Measurements from ENCODE around the gene ANO7.

ANO7 gene

DNA sequence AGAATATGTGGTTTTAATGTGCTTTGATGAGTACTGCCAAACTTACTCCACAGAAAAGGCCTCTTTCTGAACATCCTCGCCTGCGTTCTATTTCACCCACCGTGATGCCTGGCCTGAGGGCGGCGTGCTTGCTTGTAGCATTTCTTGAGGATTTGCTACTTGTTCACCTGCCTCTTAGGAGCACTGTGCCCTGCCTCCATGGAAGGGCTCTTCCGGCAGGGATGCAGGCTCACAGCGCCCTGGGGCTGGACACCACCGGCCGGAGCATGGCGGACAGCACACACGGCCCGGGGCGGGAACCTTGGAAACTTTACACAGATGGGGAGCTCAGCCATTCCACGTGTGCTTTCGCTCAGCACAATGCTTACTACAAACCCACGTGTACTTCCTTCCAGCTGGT lies 37.1 kb downstream of the ANO7 start:
- Histone ChIP-seq H3K27me3 (replicated peaks; ENCODE audit: insufficient read depth, low read length) (no peaks in the 10 kb centered on the region), H3K9ac (ENCODE audit: low read length) (no peak overlapping the region), H3K27ac (ENCODE audit: low read length) (no peak overlapping the region), H3K9me2 (replicated peaks; ENCODE audit: insufficient read depth, low read length) (no peaks in the 10 kb centered on the region), H3K4me1 (ENCODE audit: low read length) (no peaks in the 10 kb centered on the region), H3K9me3 (replicated peaks; ENCODE audit: insufficient read depth, low read length) (no peaks in the 10 kb centered on the region), H4K20me1 (ENCODE audit: insufficient read depth, low read length) (no peaks in the 10 kb centered on the region), H2AFZ (ENCODE audit: low read length) (no peak overlapping the region), H3K4me3 (ENCODE audit: low read length) (no peak overlapping the region), H3K36me3 (replicated peaks; ENCODE audit: insufficient read depth, low read length) (no peaks in the 10 kb centered on the region; the same call in 1 of the 2 replicates), H3F3A (ENCODE audit: insufficient read depth, low read length) (no peaks in the 10 kb centered on the region), H3K4me2 (ENCODE audit: low read depth, low read length) (no peak overlapping the region), H3K79me2 (ENCODE audit: low read length) (no peaks in the 10 kb centered on the region)
- TF ChIP-seq EZH2phosphoT487 (IDR thresholded peaks at IDR 0.05; ENCODE audit: low read length) (no peak), EZH2 (optimal IDR thresholded peaks at IDR 0.05; ENCODE audit: low read depth, low read length) (no peak)
- TF ChIP-seq, protein P1, sequence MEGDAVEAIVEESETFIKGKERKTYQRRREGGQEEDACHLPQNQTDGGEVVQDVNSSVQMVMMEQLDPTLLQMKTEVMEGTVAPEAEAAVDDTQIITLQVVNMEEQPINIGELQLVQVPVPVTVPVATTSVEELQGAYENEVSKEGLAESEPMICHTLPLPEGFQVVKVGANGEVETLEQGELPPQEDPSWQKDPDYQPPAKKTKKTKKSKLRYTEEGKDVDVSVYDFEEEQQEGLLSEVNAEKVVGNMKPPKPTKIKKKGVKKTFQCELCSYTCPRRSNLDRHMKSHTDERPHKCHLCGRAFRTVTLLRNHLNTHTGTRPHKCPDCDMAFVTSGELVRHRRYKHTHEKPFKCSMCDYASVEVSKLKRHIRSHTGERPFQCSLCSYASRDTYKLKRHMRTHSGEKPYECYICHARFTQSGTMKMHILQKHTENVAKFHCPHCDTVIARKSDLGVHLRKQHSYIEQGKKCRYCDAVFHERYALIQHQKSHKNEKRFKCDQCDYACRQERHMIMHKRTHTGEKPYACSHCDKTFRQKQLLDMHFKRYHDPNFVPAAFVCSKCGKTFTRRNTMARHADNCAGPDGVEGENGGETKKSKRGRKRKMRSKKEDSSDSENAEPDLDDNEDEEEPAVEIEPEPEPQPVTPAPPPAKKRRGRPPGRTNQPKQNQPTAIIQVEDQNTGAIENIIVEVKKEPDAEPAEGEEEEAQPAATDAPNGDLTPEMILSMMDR (IDR thresholded peaks at IDR 0.05; ENCODE audit: low read length) = no peak
- DNase-seq = no peak

DNA sequence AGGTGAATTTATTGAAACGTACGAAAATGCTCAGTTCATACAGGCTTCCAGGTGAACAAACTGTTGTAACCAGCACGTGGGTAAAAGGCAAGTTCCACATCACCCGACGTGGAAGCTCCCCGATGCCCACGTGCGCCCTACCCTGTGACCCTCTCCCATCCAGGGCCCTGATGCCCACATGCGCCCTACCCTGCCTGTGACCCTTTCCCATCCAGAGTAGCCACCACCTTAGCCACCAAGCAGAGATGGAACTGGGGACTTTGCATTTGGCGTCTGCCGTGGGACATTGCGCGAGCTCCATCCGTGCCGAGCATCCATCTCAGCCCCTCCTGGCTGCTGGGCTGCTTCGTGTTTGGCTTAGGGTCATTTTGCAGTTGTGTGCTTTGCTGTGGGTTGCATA lies 37.5 kb downstream of the ANO7 start:
- Histone ChIP-seq H3K79me2 (ENCODE audit: low read length) (no peaks in the 10 kb centered on the region), H2AFZ (ENCODE audit: low read length) (no peak overlapping the region), H3K27ac (ENCODE audit: low read length) (no peak overlapping the region), H3K4me2 (ENCODE audit: low read depth, low read length) (no peak overlapping the region), H3K36me3 (replicated peaks; ENCODE audit: insufficient read depth, low read length) (no peaks in the 10 kb centered on the region; the same call in 1 of the 2 replicates), H3K9me2 (replicated peaks; ENCODE audit: insufficient read depth, low read length) (no peaks in the 10 kb centered on the region), H3K4me1 (ENCODE audit: low read length) (no peaks in the 10 kb centered on the region), H4K20me1 (ENCODE audit: insufficient read depth, low read length) (no peaks in the 10 kb centered on the region), H3F3A (ENCODE audit: insufficient read depth, low read length) (no peaks in the 10 kb centered on the region), H3K4me3 (ENCODE audit: low read length) (no peak overlapping the region), H3K9me3 (replicated peaks; ENCODE audit: insufficient read depth, low read length) (no peaks in the 10 kb centered on the region), H3K9ac (ENCODE audit: low read length) (no peak overlapping the region), H3K27me3 (replicated peaks; ENCODE audit: insufficient read depth, low read length) (no peaks in the 10 kb centered on the region)
- TF ChIP-seq EZH2 (optimal IDR thresholded peaks at IDR 0.05; ENCODE audit: low read depth, low read length) = no peak
- TF ChIP-seq, protein P1 (IDR thresholded peaks at IDR 0.05; ENCODE audit: low read length) = no peak
- no peak for TF ChIP-seq EZH2phosphoT487 (IDR thresholded peaks at IDR 0.05; ENCODE audit: low read length)
- no peak for DNase-seq

DNA sequence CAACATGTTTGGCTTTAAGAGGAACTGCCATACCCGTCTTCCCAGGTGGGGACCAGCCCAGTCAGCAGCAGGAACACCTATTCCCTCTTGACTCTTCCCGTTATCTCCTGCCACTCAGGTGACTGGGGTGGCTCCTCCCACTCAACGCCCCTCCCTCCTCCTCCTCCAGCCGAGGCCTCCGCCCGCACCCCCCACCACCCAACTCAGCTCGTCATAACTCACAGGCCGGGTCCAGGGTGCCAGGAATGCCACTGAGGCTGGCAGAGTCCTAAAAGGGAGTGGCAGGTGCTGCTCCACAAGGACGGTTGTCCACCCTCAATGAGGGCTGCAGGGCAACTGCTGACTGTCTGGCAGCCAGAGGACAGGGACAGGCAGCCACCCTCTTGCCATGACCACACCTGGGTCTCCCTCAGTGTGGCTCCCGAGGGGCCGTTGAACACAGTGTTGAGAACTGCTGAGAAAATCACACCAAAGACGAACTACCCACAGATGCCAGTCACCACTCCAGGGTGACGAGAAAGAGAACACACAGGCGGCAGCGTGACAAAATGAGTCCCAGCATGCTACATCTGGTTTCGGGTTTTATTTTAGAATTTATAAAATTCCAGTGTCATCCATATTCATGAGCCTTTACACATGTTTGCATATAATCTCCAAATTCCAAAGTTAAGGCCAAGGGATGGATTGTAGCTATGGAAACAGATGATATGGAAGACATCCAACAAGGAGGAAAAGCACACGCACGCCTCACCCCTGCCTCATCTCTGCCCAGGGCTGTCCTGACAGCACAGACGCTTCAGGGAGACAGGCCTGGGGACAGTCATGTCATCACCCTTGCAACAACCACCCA lies 38.5 kb downstream of the ANO7 start:
- no peaks in the 10 kb centered on the region for H3F3A ChIP-seq (ENCODE audit: insufficient read depth, low read length)
- no peaks in the 10 kb centered on the region for H3K9me3 ChIP-seq (replicated peaks; ENCODE audit: insufficient read depth, low read length)
- H3K27ac ChIP-seq (ENCODE audit: low read length) = no peak overlapping the region
- H3K4me1 ChIP-seq (ENCODE audit: low read length) = no peaks in the 10 kb centered on the region
- TF ChIP-seq, protein P1 (IDR thresholded peaks at IDR 0.05; ENCODE audit: low read length) = no peak
- no peak for TF ChIP-seq EZH2 (optimal IDR thresholded peaks at IDR 0.05; ENCODE audit: low read depth, low read length)
- TF ChIP-seq EZH2phosphoT487 (IDR thresholded peaks at IDR 0.05; ENCODE audit: low read length) = no peak
- H3K4me3 ChIP-seq (ENCODE audit: low read length) = no peak overlapping the region
- H3K36me3 ChIP-seq (replicated peaks; ENCODE audit: insufficient read depth, low read length) = no peaks in the 10 kb centered on the region; the same call in 1 of the 2 replicates
- no peak overlapping the region for H3K4me2 ChIP-seq (ENCODE audit: low read depth, low read length)
- H2AFZ ChIP-seq (ENCODE audit: low read length) = no peak overlapping the region
- no peaks in the 10 kb centered on the region for H4K20me1 ChIP-seq (ENCODE audit: insufficient read depth, low read length)
- no peaks in the 10 kb centered on the region for H3K27me3 ChIP-seq (replicated peaks; ENCODE audit: insufficient read depth, low read length)
- DNase-seq = no peak
- H3K9me2 ChIP-seq (replicated peaks; ENCODE audit: insufficient read depth, low read length) = no peaks in the 10 kb centered on the region
- no peak overlapping the region for H3K9ac ChIP-seq (ENCODE audit: low read length)
- no peaks in the 10 kb centered on the region for H3K79me2 ChIP-seq (ENCODE audit: low read length)

Measured in MM.1S (cell line).